WTC11 (cell line): ENCODE results near the gene INSC. TPM values are rescaled to one million over a fixed set of nuclear protein-coding genes. Genes with fewer than 3 reads are reported as not detected.

Source experiments
- ATAC-seq: fragments of 200-7000 bp; cut with Tn5 transposase; 2 replicates; pipeline ENCODE4 v1.10.0; 2021; ENCODE audit warnings: mild to moderate bottlenecking, moderate library complexity
- CTCF ChIA-PET: fragments of 300-600 bp; sonication (Branson Sonifier 250); formaldehyde crosslinking; loops from one replicate; lab custom pipeline; 2021; ENCODE audit warnings: antibody characterized with exemption; lab: Charles Lee
- POLR2A ChIA-PET: fragments of 350-600 bp; sonication (Branson Sonifier 250); formaldehyde crosslinking; loops from one replicate; lab custom pipeline; 2021; ENCODE audit warnings: antibody characterized with exemption; lab: Charles Lee
- DNase-seq: peaks from one replicate; pipeline ENCODE4 v3.0.0; 2021; ENCODE audit warnings: low spot score
- H3K27ac Mint-ChIP-seq: 2 replicates; pipeline ENCODE4 v1.8.0; 2021; ENCODE audit warnings: mixed read lengths
- H3K27me3 Mint-ChIP-seq: 2 replicates; pipeline ENCODE4 v1.8.0; 2021; ENCODE audit warnings: low read depth, mild to moderate bottlenecking, moderate library complexity, mixed read lengths
- H3K36me3 Mint-ChIP-seq: 2 replicates; pipeline ENCODE4 v1.8.0; 2021; ENCODE audit warnings: mixed read lengths
- H3K4me1 Mint-ChIP-seq: 2 replicates; pipeline ENCODE4 v1.8.0; 2022; ENCODE audit warnings: mixed read lengths
- H3K4me3 Mint-ChIP-seq: 2 replicates; pipeline ENCODE4 v1.8.0; 2021; ENCODE audit warnings: mild to moderate bottlenecking, moderate library complexity, mixed read lengths
- H3K9me3 Mint-ChIP-seq: 2 replicates; pipeline ENCODE4 v1.8.0; 2021; ENCODE audit warnings: mixed read lengths
- CREM ChIP-seq: sonication (generic); formaldehyde crosslinking; IDR thresholded peaks from 2 replicates; pipeline ENCODE4 v1.8.1; 2022; ENCODE audit warnings: mild to moderate bottlenecking, missing genetic modification reagents, moderate library complexity
- ETV6 ChIP-seq: sonication (generic); formaldehyde crosslinking; IDR thresholded peaks from 2 replicates; pipeline ENCODE4 v1.8.1; 2022; ENCODE audit warnings: mild to moderate bottlenecking, missing genetic modification reagents
- GABPB1 ChIP-seq: sonication (generic); formaldehyde crosslinking; IDR thresholded peaks from 2 replicates; pipeline ENCODE4 v1.8.1; 2023; ENCODE audit warnings: mild to moderate bottlenecking, missing genetic modification reagents
- MXD4 ChIP-seq: fragments of 250-450 bp; sonication (Bioruptor Pico); IDR thresholded peaks from 2 replicates; pipeline ENCODE4 v1.8.0; 2021; ENCODE audit warnings: mild to moderate bottlenecking, moderate library complexity, borderline replicate concordance
- MYBL2 ChIP-seq: sonication (generic); formaldehyde crosslinking; IDR thresholded peaks from 2 replicates; pipeline ENCODE4 v1.8.1; 2023; ENCODE audit warnings: mild to moderate bottlenecking, moderate library complexity, missing genetic modification reagents
- NFE2L1 ChIP-seq: sonication (generic); formaldehyde crosslinking; IDR thresholded peaks from 2 replicates; pipeline ENCODE4 v1.8.1; 2023; ENCODE audit warnings: missing genetic modification reagents
- SMAD4 ChIP-seq: sonication (generic); formaldehyde crosslinking; IDR thresholded peaks from 2 replicates; pipeline ENCODE4 v1.8.0; 2022; ENCODE audit warnings: mild to moderate bottlenecking, missing genetic modification reagents
- SOX15 ChIP-seq: fragments of 250-450 bp; sonication (Bioruptor Pico); IDR thresholded peaks from 2 replicates; pipeline ENCODE4 v1.9.0; 2021; ENCODE audit warnings: mild to moderate bottlenecking
- TCF7 ChIP-seq: sonication (generic); formaldehyde crosslinking; IDR thresholded peaks from 2 replicates; pipeline ENCODE4 v1.8.0; 2022; ENCODE audit warnings: mild to moderate bottlenecking, low read depth, missing genetic modification reagents, moderate library complexity
- TP53 ChIP-seq: sonication (generic); formaldehyde crosslinking; IDR thresholded peaks from 2 replicates; pipeline ENCODE4 v1.8.1; 2023; ENCODE audit warnings: mild to moderate bottlenecking, missing genetic modification reagents
- ZBTB21 ChIP-seq: sonication (generic); formaldehyde crosslinking; IDR thresholded peaks from 2 replicates; pipeline ENCODE4 v1.8.1; 2023; ENCODE audit warnings: mild to moderate bottlenecking, missing genetic modification reagents, borderline replicate concordance
- ZNF317 ChIP-seq: sonication (generic); formaldehyde crosslinking; IDR thresholded peaks from 2 replicates; pipeline ENCODE4 v1.8.1; 2023; ENCODE audit warnings: low read depth, mild to moderate bottlenecking, moderate library complexity, missing genetic modification reagents, borderline replicate concordance
- ZNF423 ChIP-seq: fragments of 250-450 bp; sonication (Bioruptor Pico); IDR thresholded peaks from 2 replicates; pipeline ENCODE4 v2.1.2; 2022; ENCODE audit warnings: mild to moderate bottlenecking, moderate library complexity
- total RNA-seq: library from RNA; stranded (reverse); gene quantifications from 3 replicates; pipeline ENCODE4 v1.2.3, GENCODE V29; 2021
- TF ChIP-seq, protein P1 (sequence below): fragments of 250-450 bp; sonication (Bioruptor Pico); IDR thresholded peaks from 2 replicates; pipeline ENCODE4 v1.9.0; 2021; ENCODE audit warnings: moderate library complexity, mild to moderate bottlenecking, inconsistent platforms, borderline replicate concordance
- TF ChIP-seq, protein P2 (sequence below): sonication (generic); formaldehyde crosslinking; IDR thresholded peaks from 2 replicates; pipeline ENCODE4 v1.8.1; 2022; ENCODE audit warnings: mild to moderate bottlenecking, moderate library complexity, missing genetic modification reagents
- TF ChIP-seq, protein P3 (sequence below): sonication (generic); formaldehyde crosslinking; IDR thresholded peaks from 2 replicates; pipeline ENCODE4 v1.8.1; 2023; ENCODE audit warnings: mild to moderate bottlenecking, missing genetic modification reagents, moderate library complexity
- TF ChIP-seq, protein P4 (sequence below): sonication (generic); formaldehyde crosslinking; conservative IDR thresholded peaks from 2 replicates; pipeline ENCODE4 v1.8.1; 2022; ENCODE audit warnings: mild to moderate bottlenecking, missing genetic modification reagents
- TF ChIP-seq, protein P5 (sequence below): sonication (generic); formaldehyde crosslinking; conservative IDR thresholded peaks from 2 replicates; pipeline ENCODE4 v1.8.1; 2023; ENCODE audit warnings: mild to moderate bottlenecking, low read depth, missing genetic modification reagents, moderate library complexity
- TF ChIP-seq, protein P6 (sequence below): sonication (generic); formaldehyde crosslinking; IDR thresholded peaks from 2 replicates; pipeline ENCODE4 v1.8.1; 2023; ENCODE audit warnings: mild to moderate bottlenecking, missing genetic modification reagents, borderline replicate concordance

INSC gene
- total RNA-seq, 1 experiment from 2014 or later: 0.44 TPM

DNA sequence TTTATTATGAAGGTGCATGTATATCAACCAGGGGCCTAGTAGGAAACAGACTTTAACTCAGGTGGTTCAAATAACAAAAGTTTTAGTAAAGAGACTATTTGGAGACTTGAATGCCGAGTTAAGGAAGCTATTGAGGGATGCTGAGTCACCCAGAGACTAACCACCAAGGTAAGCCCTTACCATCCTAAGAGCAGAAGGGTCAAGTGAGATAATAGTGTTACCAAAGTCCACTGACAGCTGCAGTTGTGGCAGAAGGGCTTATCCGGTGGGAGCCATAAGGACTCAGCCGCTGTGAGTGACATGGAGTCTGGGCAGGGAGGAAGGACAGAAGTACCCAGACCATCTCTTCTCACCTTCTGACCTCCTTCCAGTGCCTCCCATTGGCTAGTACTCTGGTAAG, 134.0 kb downstream of the INSC start:
- ATAC-seq: no peak
- H3K36me3 Mint-ChIP-seq: no peaks in the 10 kb centered on the region
- TF ChIP-seq TCF7 (CRISPR knock-in tag): no peak
- TF ChIP-seq, protein P1, sequence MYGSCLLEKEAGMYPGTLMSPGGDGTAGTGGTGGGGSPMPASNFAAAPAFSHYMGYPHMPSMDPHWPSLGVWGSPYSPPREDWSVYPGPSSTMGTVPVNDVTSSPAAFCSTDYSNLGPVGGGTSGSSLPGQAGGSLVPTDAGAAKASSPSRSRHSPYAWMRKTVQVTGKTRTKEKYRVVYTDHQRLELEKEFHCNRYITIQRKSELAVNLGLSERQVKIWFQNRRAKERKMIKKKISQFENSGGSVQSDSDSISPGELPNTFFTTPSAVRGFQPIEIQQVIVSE: no peak
- TF ChIP-seq NFE2L1 (CRISPR knock-in tag): no peak
- TF ChIP-seq, protein P2, sequence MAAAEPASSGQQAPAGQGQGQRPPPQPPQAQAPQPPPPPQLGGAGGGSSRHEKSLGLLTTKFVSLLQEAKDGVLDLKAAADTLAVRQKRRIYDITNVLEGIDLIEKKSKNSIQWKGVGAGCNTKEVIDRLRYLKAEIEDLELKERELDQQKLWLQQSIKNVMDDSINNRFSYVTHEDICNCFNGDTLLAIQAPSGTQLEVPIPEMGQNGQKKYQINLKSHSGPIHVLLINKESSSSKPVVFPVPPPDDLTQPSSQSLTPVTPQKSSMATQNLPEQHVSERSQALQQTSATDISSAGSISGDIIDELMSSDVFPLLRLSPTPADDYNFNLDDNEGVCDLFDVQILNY: no peak
- TF ChIP-seq MXD4: no peak
- TF ChIP-seq, all 79 proteins: peak for 0
- H3K4me3 Mint-ChIP-seq: no peak overlapping the region
- ChIA-PET CTCF (no interaction called here), POLR2A (no interaction called here)
- DNase-seq: no peak
- H3K9me3 Mint-ChIP-seq: no peaks in the 10 kb centered on the region
- H3K27ac Mint-ChIP-seq: no peak overlapping the region
- H3K4me1 Mint-ChIP-seq: no peaks in the 10 kb centered on the region
- no peaks in the 10 kb centered on the region for H3K27me3 Mint-ChIP-seq

DNA sequence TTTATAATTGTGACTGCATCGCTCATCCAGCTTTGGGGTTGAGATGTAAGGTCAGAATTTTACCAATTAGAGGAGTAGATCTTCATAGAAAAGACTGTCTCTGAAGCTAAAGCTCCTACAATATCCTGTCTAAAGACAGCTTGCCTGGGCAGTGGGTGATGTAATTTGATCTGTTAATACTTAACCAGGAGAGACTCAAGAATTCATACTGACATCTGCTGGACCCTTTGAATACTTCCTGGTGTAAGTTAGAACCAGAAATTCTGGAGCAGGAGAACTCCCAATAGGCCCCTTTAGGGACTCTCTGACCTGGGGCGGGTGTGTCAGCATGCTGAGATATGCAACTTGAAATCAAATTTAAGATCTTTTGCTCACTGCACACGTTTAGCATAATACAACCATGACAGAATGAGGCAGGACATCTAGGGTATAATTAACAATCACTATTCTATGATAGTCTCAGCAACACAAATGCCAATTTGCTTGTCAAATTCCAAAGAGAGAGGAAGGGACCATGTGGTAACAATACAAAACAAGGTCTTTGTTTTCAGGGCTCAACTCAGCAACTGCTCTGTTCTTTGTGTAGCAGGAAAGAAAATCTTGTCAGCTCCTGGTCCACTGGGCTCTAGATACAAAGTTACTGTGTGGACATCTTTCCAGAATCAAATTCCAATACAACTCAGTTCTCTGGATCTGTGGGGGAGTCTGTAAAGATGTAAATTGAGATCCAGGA, 143.9 kb downstream of the INSC start:
- no peak overlapping the region for H3K4me3 Mint-ChIP-seq
- H3K27me3 Mint-ChIP-seq: no peaks in the 10 kb centered on the region
- H3K27ac Mint-ChIP-seq: peak overlapping the region; percentile 22; the same call in 1 of the 2 replicates
- TF ChIP-seq, protein P3, sequence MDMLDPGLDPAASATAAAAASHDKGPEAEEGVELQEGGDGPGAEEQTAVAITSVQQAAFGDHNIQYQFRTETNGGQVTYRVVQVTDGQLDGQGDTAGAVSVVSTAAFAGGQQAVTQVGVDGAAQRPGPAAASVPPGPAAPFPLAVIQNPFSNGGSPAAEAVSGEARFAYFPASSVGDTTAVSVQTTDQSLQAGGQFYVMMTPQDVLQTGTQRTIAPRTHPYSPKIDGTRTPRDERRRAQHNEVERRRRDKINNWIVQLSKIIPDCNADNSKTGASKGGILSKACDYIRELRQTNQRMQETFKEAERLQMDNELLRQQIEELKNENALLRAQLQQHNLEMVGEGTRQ (CRISPR knock-in tag): no peak
- peak; percentile 39; the same call in 1 of the 2 replicates for TF ChIP-seq GABPB1 (CRISPR knock-in tag)
- CTCF ChIA-PET: interaction anchor here (0.6 to 1.9 kb wide), 5 partner anchors 19 to 561 kb away, joined by 3 to 6 read pairs (median 4); no protein-coding TSS in a partner anchor
- H3K36me3 Mint-ChIP-seq: no peaks in the 10 kb centered on the region
- peaks cover 13% of the 10 kb centered on the region for H3K4me1 Mint-ChIP-seq
- H3K9me3 Mint-ChIP-seq: no peaks in the 10 kb centered on the region
- DNase-seq (no peak), ATAC-seq (peak; percentile 89)
- POLR2A ChIA-PET: interaction anchor here (1.1 kb wide), 1 partner anchor 14 kb away, joined by 3 read pairs; no protein-coding TSS in a partner anchor

DNA sequence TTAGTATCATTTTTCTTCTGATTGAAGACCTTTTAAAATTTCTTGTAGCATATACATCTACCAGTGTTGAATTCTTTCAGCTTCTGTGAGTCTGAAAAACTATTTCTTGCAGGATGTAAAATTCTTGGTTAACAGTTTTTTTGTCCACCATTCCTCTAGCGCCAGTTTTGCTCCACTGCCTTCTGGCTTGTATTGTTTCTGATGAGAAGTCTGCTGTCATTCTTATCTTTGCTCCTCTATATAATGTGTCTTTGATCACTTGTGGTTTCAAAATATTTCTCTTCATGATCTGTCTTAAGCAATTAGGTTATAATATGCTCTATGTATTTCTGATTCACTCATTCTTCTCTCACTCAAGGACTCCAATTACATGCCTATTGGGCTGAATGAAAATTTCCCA, 152.3 kb downstream of the INSC start:
- ATAC-seq (no peak), DNase-seq (no peak)
- H3K27ac Mint-ChIP-seq: no peak overlapping the region
- CTCF ChIA-PET: no interaction called here
- H3K27me3 Mint-ChIP-seq: no peaks in the 10 kb centered on the region
- POLR2A ChIA-PET: no interaction called here
- TF ChIP-seq, protein P4, sequence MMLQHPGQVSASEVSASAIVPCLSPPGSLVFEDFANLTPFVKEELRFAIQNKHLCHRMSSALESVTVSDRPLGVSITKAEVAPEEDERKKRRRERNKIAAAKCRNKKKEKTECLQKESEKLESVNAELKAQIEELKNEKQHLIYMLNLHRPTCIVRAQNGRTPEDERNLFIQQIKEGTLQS (CRISPR knock-in tag): no peak
- TF ChIP-seq ZNF317 (CRISPR knock-in tag): peak; percentile 96
- peaks cover 32% of the 10 kb centered on the region for H3K9me3 Mint-ChIP-seq
- H3K4me3 Mint-ChIP-seq: no peak overlapping the region
- peaks cover 28% of the 10 kb centered on the region for H3K36me3 Mint-ChIP-seq
- H3K4me1 Mint-ChIP-seq: no peaks in the 10 kb centered on the region

DNA sequence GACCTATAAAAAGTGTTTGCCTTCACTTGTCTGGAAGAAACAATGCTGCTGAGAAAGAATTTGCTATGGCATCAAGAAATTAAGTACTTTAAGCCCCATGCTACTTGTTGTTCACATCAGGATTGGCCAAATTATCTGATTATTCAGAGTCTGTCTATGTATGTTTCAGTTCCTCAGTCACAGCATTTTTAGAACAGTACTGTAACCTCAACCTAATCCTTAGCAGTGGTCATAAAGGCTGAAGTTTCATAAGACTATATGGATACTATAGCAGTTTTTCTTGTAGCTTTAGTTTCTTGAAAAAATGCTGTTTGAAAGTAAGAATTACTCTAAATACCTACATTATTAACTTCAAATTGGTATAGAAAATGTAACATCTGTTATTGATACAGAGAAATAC, 153.9 kb downstream of the INSC start:
- no peaks in the 10 kb centered on the region for H3K27me3 Mint-ChIP-seq
- POLR2A ChIA-PET: no interaction called here
- CTCF ChIA-PET: no interaction called here
- no peak for ATAC-seq
- no peak overlapping the region for H3K27ac Mint-ChIP-seq
- peaks cover 28% of the 10 kb centered on the region for H3K36me3 Mint-ChIP-seq
- no peak for DNase-seq
- no peaks in the 10 kb centered on the region for H3K4me1 Mint-ChIP-seq
- peaks cover 32% of the 10 kb centered on the region for H3K9me3 Mint-ChIP-seq
- H3K4me3 Mint-ChIP-seq: no peak overlapping the region
- TF ChIP-seq ETV6 (CRISPR knock-in tag) (no peak), SMAD4 (no peak), MYBL2 (CRISPR knock-in tag) (no peak), CREM (CRISPR knock-in tag) (no peak), SOX15 (CRISPR knock-in tag) (no peak), ZNF423 (CRISPR knock-in tag) (no peak), TP53 (CRISPR knock-in tag) (no peak), ZBTB21 (no peak)
- TF ChIP-seq, protein P5, sequence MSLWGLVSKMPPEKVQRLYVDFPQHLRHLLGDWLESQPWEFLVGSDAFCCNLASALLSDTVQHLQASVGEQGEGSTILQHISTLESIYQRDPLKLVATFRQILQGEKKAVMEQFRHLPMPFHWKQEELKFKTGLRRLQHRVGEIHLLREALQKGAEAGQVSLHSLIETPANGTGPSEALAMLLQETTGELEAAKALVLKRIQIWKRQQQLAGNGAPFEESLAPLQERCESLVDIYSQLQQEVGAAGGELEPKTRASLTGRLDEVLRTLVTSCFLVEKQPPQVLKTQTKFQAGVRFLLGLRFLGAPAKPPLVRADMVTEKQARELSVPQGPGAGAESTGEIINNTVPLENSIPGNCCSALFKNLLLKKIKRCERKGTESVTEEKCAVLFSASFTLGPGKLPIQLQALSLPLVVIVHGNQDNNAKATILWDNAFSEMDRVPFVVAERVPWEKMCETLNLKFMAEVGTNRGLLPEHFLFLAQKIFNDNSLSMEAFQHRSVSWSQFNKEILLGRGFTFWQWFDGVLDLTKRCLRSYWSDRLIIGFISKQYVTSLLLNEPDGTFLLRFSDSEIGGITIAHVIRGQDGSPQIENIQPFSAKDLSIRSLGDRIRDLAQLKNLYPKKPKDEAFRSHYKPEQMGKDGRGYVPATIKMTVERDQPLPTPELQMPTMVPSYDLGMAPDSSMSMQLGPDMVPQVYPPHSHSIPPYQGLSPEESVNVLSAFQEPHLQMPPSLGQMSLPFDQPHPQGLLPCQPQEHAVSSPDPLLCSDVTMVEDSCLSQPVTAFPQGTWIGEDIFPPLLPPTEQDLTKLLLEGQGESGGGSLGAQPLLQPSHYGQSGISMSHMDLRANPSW: no peak
- TF ChIP-seq, protein P4 (CRISPR knock-in tag): no peak
- TF ChIP-seq, protein P6, sequence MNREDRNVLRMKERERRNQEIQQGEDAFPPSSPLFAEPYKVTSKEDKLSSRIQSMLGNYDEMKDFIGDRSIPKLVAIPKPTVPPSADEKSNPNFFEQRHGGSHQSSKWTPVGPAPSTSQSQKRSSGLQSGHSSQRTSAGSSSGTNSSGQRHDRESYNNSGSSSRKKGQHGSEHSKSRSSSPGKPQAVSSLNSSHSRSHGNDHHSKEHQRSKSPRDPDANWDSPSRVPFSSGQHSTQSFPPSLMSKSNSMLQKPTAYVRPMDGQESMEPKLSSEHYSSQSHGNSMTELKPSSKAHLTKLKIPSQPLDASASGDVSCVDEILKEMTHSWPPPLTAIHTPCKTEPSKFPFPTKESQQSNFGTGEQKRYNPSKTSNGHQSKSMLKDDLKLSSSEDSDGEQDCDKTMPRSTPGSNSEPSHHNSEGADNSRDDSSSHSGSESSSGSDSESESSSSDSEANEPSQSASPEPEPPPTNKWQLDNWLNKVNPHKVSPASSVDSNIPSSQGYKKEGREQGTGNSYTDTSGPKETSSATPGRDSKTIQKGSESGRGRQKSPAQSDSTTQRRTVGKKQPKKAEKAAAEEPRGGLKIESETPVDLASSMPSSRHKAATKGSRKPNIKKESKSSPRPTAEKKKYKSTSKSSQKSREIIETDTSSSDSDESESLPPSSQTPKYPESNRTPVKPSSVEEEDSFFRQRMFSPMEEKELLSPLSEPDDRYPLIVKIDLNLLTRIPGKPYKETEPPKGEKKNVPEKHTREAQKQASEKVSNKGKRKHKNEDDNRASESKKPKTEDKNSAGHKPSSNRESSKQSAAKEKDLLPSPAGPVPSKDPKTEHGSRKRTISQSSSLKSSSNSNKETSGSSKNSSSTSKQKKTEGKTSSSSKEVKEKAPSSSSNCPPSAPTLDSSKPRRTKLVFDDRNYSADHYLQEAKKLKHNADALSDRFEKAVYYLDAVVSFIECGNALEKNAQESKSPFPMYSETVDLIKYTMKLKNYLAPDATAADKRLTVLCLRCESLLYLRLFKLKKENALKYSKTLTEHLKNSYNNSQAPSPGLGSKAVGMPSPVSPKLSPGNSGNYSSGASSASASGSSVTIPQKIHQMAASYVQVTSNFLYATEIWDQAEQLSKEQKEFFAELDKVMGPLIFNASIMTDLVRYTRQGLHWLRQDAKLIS (CRISPR knock-in tag): no peak
